ENCODE results near the gene ARL6IP1.
A peak's percentile ranks its signal among the peaks of the same experiment; 100 is the strongest.

Gene ARL6IP1

DNA sequence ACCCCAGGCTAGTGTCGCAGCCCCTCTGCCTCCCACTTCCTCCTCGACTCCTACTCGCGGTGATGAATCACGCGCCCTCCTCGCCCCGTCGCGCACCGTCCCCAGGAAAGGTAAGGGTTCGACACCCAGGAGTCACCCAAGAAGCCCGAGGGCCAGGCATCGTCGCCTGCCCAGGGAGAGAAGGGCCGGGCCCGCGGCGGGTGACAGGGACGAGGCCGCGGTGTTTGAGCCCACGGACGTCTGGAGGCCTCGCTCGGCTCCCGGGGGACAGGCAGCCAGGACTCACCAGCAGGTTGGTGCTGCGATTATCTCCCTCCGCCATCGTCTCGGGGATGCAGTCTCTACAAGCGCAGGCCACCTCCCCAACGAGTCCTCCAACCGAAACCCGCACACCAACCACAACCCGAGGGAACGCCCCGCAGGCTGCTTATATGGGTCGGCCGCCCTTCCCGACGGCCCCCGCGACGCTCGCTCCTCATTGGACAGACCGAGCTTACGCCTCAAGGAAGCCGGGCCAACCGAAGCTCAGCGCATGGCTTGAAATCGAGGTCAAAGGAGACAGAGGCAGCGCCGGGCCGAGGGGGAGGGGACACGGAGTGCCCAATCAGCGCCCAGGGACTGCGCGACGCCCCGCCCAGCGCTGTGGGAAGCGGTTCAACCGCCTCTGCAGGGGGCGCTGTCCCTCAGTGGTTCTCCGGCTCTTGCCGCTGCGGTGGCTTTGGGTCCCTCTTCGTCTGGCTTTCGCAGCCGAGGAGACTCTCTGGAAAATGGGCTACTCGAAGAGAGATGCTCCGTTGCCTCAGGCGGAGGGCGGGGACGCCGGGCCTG lies at the start of gene ARL6IP1:
ARL6IP1 (minus strand) TSS at position 405 of the 828 bp plus-strand sequence; CDS start at position 322, 83 bp downstream.
- peak; percentile 98 for DNase-seq

DNA sequence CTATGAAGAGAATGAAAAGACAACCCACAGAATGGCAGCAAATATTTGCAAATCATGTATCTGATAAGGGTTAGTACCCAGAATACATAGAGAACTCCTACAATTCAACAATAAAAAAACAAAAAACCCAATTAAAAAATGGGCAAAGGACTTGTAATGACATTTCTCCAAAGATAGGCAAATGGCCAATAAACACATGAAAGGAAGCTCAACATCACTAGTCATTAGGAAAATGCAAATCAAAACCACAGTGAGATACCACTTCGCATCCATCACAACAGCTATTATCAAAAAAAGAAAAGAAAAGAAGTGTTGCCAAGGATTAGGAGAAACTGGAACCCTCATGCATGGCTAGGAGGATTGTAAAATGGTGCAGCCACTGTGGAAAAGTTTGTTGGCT lies 45.1 kb upstream of the ARL6IP1 start:
- DNase-seq, result no peak

DNA sequence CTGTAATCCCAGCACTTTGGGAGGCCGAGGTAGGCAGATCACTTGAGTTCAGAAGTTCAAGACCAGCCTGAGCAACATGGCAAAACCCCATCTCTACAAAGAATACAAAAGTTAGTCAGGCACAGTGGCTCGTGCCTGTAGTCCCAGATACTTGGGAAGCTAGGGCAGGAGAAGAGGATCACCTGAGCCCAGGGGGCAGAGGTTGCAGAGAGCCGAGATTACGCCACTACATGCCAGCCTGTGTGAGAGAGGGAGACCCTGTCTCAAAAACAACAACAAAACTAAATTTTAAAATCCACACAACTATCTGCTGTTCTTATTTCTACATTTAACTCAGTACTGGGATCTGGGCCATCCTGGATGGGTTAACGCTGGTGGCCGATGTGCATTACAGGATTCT lies 41.2 kb upstream of the ARL6IP1 start:
- no peak for DNase-seq

DNA sequence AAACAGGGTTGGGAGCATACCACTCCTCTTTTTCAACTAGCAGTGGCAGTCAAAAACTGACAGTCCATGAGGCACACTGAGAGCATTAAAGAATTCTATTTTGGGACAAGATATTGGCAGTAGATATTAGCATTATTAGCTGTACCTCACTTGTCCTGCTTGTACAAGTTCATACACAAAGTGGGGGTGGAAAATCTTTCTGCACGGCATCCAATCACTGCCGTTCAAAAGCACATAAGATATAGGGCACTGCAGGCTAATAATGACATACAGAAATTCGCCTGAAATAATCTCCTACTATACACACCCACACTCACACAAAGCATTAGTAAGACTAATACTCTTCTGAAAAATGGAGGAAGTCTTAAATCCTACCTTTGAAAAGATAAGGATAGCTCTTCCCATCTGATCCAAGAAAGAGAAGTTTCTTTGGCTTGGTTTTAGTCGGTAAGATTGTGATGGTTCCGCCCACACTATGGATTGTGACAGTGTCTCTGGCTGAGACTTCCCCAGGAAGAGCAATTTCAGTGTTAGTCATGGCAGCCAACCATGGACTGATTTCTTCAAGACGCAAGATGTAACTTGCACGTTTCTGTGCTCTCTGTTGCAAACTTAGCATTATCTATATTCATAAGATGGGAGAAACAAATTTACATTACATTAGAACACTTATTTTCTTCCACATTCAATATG lies 40.6 kb upstream of the ARL6IP1 start:
- DNase-seq, result no peak

DNA sequence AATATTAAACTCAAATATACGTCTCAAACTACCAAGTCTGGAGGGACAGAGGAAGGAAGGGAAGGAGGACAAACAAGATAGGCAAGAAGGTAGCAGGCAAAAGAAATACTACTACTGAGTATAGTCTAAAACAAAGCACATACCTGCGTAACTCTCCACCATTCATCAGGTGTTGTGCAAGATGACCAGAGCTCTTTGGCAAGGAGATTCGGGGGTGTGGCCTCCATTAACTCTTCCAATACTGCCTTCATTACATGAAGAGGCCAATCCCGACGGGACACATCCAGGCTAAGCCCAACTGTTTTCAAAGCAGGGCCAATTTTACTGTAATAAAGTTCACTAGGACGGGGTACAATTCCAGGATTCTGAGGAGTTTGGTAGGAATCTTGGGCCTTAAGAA lies 38.2 kb upstream of the ARL6IP1 start:
- DNase-seq, result no peak

DNA sequence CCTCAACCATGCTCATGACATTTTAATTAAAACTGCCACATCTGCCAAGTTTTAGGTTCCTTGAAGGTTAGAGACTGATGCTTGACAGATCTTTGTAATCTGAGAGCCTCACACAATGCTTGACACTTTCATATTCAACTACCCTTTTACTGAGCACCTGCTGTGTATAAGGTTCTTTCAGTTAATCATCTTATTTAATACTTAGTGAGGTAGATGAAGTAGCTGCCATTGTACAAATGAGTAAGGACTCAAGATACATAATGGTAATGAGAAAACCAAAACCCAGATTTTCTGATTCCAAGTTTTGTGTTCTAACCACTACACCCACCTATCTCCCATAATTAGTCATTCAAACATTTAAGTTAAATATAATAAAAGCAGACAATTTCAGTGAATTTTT lies 35.4 kb upstream of the ARL6IP1 start:
- no peak for DNase-seq

DNA sequence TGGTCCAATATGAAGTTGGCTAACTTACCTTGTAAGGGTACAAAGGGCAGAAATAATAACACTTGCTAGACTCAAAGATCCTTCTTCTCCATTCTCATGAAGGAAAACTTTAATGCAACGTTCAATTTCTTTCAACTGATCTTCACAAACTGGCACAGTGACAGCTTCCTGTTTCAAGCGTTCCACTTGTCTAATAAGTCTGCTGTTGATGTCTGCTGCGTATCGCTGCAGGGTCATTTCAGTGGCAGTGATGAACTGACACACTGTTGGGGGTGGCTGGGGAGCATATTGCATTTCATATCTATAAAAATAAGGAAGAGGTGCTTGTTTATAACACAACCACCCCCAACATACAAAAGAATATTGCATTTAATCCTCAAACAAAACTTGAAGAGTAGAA lies 33.5 kb upstream of the ARL6IP1 start:
- DNase-seq, result no peak

DNA sequence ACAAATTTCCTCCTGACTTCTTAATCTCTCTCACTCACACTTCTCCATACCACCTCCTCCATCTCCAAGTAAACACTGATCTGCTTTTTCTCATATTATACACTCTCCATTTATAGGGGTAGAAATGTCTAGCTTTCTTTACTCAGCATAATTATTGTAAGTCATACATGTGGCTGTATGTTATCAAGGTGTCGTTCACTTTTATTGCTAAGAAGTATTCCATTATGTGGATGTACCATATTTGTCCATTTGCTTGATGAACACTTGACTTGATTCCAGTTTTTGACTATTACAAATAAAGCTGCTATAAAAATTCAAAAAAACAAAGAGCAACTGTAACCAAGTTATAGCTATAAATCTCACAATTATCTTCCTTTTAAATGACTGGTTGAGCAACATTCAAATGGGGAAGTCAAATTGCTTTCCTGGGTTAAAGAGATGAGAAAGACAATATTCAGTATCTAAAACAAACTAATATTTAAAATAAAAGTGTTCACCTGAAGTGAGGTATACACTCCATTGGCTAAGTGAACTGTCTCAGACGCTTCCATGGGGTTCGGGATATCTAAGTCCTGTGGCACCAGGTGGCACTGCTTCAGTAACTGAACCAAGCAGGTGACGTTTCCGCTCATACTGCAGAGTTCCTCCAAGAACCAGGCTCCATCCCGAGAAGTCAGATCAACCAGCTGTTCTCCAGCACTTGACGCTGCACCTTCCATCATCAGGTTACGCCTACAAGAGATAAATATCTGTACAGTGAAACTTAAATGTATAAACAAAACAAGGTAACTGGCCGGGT lies 32.6 kb upstream of the ARL6IP1 start:
- DNase-seq, result no peak

DNA sequence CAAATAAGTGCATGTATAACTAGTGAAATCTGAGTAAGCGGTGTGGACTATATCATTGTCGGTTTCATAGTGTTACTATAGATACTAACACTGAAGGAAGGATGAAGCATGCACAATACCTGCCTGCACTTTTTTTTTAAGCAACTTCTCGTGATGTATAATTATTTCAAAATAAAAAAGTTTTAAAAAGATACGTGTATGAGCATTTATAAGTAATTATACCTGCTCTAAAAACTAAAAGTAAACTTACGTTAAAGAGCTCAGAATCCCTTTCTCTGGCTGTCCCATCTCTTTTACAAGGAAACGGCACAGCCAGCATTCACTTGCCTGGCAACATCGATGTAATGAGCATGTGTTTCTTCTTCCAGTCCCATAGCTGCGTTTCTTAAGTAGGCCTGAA lies 31.3 kb upstream of the ARL6IP1 start:
- DNase-seq, result no peak

DNA sequence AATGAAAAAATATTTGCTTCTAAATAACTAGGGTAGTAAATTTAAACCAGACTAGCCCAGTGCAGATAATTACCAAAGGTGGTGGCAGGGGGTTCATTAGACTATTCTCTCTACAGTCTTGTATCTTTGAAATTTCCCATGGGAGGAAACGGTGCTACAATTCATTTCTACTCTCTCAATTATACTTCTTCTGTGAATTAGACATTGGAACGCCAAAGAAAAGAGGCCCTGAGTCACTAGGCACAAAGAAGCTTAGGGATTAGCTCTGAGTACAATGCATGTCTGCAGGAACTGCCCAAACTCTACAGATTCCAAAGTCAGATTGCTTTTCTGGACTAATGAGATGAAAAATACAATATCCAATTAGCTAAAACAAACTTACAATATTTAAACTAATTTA lies 30.7 kb upstream of the ARL6IP1 start:
- no peak for DNase-seq

DNA sequence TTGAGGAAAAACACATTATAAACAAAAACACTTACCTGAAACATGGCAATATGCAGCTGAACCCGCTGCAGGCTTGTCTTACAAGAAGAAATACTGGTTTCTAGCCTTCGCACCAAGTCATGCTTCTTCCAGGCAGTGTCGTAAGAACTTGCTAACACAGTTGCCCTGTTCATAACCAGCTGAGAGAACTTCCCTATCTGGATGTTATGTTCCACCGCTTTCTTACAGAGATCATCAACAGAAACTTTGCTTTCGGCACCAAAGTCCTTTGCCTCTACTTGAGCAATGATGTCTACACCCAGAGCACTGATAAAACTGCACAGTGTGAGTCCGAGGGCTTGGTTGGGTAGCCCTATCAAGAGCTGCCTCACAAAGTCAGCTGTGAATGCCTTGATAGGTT lies 27.9 kb upstream of the ARL6IP1 start:
- DNase-seq, result no peak

DNA sequence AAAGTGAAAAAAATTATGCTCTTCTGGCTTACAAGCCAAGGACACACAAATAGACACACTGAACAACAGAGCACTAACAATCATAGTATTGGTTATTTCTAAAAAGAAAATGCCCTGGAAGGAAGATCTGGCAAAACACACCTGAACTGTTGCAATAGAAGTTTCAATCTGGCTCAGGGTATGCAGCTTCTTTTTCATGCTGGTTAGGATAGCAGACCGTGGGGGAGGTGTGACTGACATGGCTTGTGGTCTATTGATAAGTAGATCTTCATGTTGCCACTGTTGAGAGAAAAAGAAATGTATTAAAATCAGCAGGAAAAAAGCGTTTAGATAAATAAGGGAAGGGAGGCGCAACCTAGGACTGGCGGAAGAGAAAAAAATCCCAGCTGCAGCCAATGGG lies 26.5 kb upstream of the ARL6IP1 start:
- DNase-seq, result no peak

DNA sequence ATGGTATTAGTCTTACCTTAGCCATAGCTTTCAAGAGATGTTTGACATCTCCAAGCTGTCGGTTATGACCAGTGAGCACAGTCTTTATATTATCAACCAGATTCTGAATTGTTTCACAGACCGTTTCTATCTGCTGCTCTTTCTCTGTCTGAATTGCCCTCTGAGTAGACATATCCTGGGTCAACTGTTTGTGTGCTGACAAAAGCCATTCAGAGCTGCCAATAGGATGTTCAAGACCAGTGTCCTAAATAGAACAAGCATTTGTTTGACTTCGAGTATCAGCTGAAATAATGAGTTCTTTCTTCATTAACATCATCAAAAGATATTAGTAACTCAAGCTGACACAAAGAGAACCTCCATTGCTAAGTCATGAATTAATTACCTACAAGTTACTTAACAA lies 14.9 kb upstream of the ARL6IP1 start:
- DNase-seq, result no peak

DNA sequence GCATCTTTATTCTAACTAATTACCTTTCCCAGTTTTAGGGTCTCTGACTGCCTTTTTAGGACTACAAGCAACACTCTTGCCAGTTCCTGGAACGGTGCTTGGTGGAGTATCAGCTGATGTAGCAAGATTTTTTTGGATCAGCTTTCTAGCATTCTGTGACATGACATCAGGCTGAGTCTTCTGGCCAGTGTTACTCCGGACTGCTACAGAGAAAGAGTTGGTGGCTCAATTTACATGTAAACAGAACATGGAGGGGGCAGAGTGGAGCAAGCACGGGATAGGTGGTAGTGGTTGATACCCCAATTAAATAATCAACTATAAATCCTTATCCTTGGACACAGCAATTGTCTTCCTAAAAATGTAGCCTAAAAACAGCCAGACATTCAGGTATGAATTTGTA lies 10.6 kb upstream of the ARL6IP1 start:
- no peak for DNase-seq

DNA sequence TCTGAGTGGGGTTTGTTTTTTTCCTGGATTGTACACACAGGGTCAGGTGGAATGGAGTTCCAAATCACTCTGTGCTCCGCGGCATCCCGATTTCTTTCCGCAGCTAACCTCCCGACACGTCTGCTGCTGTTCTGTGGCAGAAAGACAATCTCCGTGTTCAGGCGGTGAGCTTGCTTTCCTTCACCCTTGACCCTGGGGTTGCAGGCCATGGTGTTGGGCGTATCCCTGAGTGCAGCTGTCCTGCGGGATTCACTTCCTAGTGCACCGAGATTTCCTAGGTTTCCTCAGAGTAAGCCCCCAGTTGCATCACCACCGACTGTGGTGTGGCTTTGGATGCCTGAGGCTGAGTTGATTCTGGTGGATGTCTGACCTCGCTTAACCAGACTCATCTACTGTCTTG lies 7.8 kb upstream of the ARL6IP1 start:
- DNase-seq, result no peak

DNA sequence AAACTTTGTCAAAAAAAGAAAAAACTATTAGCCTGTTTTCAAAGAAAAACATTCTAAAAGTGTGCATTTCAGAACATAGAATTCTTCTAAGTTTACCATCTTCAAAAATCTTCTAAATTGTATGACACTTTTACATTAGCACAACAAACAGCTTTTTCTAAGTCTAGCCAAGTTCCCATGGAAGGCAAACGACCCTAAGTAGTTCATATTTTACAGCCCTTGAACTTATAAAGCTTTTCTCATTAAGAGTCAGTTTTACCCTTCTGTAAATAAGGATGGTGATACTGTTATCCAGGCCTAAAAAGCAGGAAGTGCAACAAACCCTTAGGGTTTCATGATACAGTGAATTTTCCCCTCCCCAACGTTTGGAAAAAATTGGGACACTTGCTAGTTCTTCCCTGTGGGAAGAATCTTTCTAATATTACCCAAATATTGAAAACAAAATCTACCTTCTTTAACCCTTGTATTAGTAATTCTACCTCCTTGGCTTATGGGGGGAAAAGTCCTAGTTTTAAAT lies 4.0 kb upstream of the ARL6IP1 start:
- no peak for DNase-seq

DNA sequence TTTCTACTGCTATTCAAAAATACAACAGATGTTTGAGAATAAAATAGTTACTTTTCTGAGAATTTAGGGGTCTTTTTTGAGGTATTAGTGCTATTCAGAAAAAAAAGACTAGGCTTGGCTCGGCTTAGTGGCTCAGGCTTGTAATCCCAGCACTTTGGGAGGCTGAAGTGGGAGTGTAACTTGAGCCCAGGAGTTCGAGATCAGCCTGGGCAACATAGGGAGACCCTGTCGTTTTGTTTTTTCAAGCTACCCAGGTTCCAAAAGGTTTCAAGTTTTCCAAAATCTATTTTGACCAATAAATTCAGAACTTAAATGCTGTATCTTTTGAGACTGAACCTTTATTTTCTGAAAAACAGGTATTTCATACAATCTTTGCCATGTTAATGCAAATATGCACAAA lies 3.2 kb upstream of the ARL6IP1 start:
- no peak for DNase-seq

DNA sequence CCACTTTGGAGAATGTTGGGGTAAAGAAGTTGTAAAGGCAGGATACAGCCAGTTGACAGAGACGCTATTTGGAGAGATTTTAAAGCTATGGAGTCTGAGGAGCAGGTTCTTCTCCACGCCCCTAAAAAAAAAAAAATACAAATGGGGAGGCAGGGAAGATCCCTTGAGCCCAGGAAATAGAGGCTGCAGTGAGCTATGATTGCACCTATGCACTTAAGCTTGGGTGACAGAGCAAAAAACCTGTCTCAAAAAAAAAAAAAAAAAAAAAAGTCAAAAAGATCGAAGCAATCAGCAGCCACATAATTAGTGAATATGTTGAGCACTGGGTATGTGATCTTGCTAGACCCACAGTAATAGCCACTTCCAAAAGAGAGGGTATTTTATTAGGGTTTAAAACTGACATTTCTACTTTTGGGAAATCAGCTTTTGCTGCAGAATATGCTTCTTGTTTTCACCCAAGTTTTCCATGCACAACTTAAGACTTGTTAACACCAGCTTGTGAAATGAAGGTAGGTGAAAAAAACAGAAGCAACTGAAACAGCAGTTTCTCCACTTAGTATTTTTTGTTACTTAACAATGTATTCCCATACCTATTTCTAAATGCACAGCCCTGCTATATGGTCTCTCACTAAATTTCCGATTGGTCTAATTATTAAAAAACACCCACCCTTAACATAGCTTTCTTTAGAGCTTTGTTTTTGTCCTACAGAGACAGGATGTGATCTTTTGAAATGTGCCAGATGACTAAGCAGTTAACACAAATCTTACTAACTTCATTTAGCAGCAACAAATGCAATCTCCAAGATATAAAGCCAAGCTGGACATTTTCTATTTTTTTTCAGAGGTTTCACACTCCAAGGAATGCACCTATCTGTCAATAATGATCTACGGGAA lies 2.5 kb upstream of the ARL6IP1 start:
- no peak for DNase-seq

DNA sequence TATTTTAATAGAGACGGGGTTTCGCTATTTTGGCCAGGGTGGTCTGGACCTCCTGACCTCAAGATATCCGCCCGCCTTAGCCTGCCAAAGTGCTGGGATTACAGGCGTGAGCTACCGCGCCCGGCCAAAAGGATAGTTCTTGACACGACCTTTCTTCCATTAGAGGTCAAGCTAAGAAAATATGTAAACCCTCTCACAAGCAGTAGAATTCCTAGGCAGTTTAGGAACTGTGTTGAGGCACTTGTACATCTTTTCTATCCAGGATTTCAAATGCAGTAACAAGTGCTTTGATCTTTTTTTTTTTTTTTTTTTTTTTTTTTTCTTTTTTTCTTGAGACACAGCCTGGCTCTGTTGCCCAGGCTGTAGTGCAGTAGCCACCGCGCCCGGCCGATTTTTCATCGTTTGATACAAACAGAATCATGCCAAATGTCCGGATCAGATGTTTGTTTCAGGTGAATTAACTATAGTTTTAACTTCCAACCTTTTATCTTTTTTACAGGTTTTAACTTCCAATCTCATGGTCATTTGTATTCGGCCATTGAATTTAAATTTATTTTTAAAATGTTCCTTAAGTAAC lies 1.5 kb upstream of the ARL6IP1 start:
- DNase-seq, result no peak

DNA sequence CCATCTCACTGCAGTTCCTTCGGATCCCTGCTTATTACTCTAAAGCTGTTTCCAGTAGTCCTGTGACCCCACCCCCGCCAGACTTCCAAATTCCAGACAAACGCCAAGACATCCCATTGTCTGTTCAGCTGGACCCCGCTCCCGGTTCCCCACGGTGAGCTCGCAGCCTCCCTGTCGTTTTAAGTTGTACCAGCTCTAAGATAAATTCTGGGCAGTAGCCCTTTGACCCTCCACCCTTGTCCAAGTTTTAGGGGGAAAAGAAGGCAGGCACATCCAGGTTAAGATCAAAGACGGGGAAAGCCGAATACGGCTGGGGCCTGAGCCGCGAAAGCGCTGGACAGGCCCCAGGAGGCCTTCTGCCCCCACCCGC lies 589 bp downstream of the ARL6IP1 start:
- DNase-seq, result no peak

DNA sequence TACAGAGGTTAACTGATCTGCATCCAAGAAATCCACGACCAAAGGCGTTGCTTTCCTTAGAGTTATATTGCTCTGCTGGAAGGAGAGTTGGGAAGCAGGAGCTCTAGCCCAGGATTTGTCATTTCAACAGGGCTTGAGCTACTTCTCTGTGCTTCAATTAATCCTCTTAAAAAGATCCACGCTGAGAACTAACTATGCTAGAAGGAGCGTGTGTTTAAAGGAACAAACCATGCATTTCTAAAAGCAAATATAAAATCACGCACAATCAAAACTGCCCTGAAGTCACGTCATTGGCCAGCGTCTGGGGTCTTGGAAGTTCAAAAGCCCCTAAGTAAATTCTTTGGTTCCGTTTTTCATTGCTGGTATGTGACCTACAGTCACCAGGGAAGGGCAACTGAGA lies 1.1 kb downstream of the ARL6IP1 start:
- DNase-seq, result no peak

DNA sequence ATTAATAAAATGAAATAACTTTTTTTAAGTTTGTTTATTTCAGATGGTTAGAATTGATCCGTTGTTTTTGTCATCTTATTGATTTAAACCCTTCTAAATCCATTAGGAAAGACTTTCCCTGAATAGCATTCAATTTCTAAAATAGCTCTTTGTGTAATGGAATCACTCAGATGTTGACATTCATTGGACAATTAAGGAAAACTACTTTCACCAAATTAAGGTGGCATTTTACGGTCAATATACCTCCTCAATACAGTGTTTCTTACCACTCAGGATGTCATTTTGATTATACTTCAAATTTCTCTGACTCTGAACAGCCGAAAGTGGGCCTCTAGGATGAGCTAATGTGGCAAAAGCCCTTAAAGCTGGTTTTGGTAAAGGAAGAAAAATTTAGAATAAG lies 1.8 kb downstream of the ARL6IP1 start:
- DNase-seq, result no peak

Measured in activated T-cell treated with anti-CD3 and anti-CD28 coated beads, Interleukin-2, amount 50 U/mL, for 1 hour (primary cell).